Endothelial cell of umbilical vein (primary cell): Measurements from ENCODE around the gene TMEM145. TPM values are rescaled to one million over a fixed set of nuclear protein-coding genes. Genes with fewer than 3 reads are reported as not detected.

Experiments used
- BruUV-seq: library from RNA; stranded (reverse); fragments of 400-500 nt; replicated peaks from 2 replicates; lab custom pipeline; 2021; lab: Mats Ljungman, UMichigan
- CTCF ChIA-PET: fragments of 300-600, 350-600 bp; sonication (Branson Sonifier 250); formaldehyde crosslinking; loops from one replicate; lab custom pipeline; 2021; ENCODE audit warnings: antibody characterized with exemption, inconsistent platforms; lab: Charles Lee
- POLR2A ChIA-PET: fragments of 300-600, 350-600 bp; sonication (Branson Sonifier 250); formaldehyde crosslinking; loops from one replicate; lab custom pipeline; 2021; ENCODE audit warnings: antibody characterized with exemption, inconsistent platforms; lab: Charles Lee
- DNase-seq: peaks from one replicate; pipeline ENCODE4 v3.0.0-alpha.2; 2011; ENCODE audit warnings: low read depth, low spot score
- FAIRE-seq: peaks from 2 replicates; lab custom pipeline; 2011; peaks lifted over from hg19 to GRCh38; lab: Jason Lieb, UNC
- H2AFZ ChIP-seq: 2 replicates; pipeline ENCODE4 v1.6.0; 2012; ENCODE audit warnings: low read depth, low read length, control low read depth, inconsistent platforms
- H3K27ac ChIP-seq: 2 replicates; pipeline ENCODE4 v1.5.1; 2011; ENCODE audit warnings: low read depth, mild to moderate bottlenecking, control low read depth, low read length, moderate library complexity; ENCODE audit not compliant: insufficient read depth
- H3K27me3 ChIP-seq, 2 experiments: 2 replicates each; pipeline versions ENCODE4 v1.6.0 to v1.6.1; 2011; ENCODE audit warnings: low read length in 2 of 2, mixed read lengths in 1 of 2; ENCODE audit not compliant: control insufficient read depth in 2 of 2, insufficient read depth in 2 of 2
- H3K36me3 ChIP-seq, 2 experiments: 2 replicates in 1 of 2; 3 replicates in 1 of 2; pipeline ENCODE4 v1.5.1; 2011; ENCODE audit warnings: low read length in 2 of 2, mild to moderate bottlenecking in 1 of 2, moderate library complexity in 1 of 2; ENCODE audit not compliant: control insufficient read depth in 2 of 2, insufficient read depth in 2 of 2; ENCODE audit errors: extremely low read depth in 1 of 2
- H3K4me1 ChIP-seq: 3 replicates; pipeline ENCODE4 v1.5.1; 2011; ENCODE audit warnings: mild to moderate bottlenecking, low read length; ENCODE audit not compliant: control insufficient read depth, insufficient read depth; ENCODE audit errors: extremely low read depth
- H3K4me2 ChIP-seq: 2 replicates; pipeline ENCODE4 v1.6.1; 2011; ENCODE audit warnings: low read length, control low read depth, mixed read lengths; ENCODE audit not compliant: insufficient read depth
- H3K4me3 ChIP-seq, 3 experiments: fragments of 200-600 bp in 1 of 3; sonication (generic), shearing (Covaris generic) in 1 of 3; replicated peaks in 1 of 3; 2 replicates each; pipeline ENCODE4 v1.5.1; 2011 to 2016; ENCODE audit warnings: control low read depth in 3 of 3, low read length in 3 of 3, mild to moderate bottlenecking in 2 of 3, inconsistent platforms in 1 of 3, low read depth in 1 of 3, moderate library complexity in 1 of 3; ENCODE audit not compliant: insufficient read depth in 1 of 3
- H3K79me2 ChIP-seq: 2 replicates; pipeline ENCODE4 v1.6.0; 2012; ENCODE audit warnings: low read length, inconsistent platforms; ENCODE audit not compliant: control insufficient read depth, insufficient read depth
- H3K9ac ChIP-seq: replicated peaks from 2 replicates; pipeline ENCODE3; 2011; ENCODE audit warnings: low read length, control low read depth; ENCODE audit not compliant: insufficient read depth; ENCODE audit errors: extremely low read depth
- H3K9me1 ChIP-seq: replicated peaks from 3 replicates; pipeline ENCODE4 v1.6.0; 2011; ENCODE audit warnings: mild to moderate bottlenecking, low read length; ENCODE audit not compliant: control insufficient read depth, insufficient read depth; ENCODE audit errors: extremely low read depth
- H3K9me3 ChIP-seq: replicated peaks from 2 replicates; pipeline ENCODE4 v1.5.1; 2012; ENCODE audit warnings: low read length, inconsistent platforms; ENCODE audit not compliant: control insufficient read depth, insufficient read depth
- H4K20me1 ChIP-seq: replicated peaks from 2 replicates; pipeline ENCODE3; 2011; ENCODE audit warnings: mild to moderate bottlenecking, low read length; ENCODE audit not compliant: control insufficient read depth, insufficient read depth; ENCODE audit errors: extremely low read depth
- EZH2 ChIP-seq: IDR thresholded peaks from 2 replicates; pipeline ENCODE4 v1.6.1; 2012; ENCODE audit warnings: borderline replicate concordance, low read depth, mild to moderate bottlenecking, moderate library complexity, low read length, inconsistent platforms; ENCODE audit not compliant: severe bottlenecking
- FOS ChIP-seq: IDR thresholded peaks from 2 replicates; pipeline ENCODE4 v1.6.1; 2011; ENCODE audit warnings: mild to moderate bottlenecking, low read length, moderate library complexity, borderline replicate concordance; ENCODE audit not compliant: insufficient read depth
- JUN ChIP-seq: IDR thresholded peaks from 2 replicates; pipeline ENCODE4 v1.6.1; 2011; ENCODE audit warnings: borderline replicate concordance, low read depth; ENCODE audit not compliant: insufficient read length, insufficient read depth
- MYC ChIP-seq: IDR thresholded peaks from one replicate; pipeline ENCODE4 v1.6.1; 2011; ENCODE audit warnings: mild to moderate bottlenecking, low read depth, low read length
- POLR2AphosphoS5 ChIP-seq: IDR thresholded peaks from 2 replicates; pipeline ENCODE4 v1.6.1; 2012; ENCODE audit warnings: low read depth, mild to moderate bottlenecking, control low read depth, low read length, moderate library complexity; ENCODE audit not compliant: insufficient read depth
- dilution Hi-C: fragments of 300-500 bp; cut with MboI; formaldehyde crosslinking; loops from one replicate; pipeline ENCODE4 v1.15.0; 2019; ENCODE audit warnings: low sequenced_read_pairs; ENCODE audit not compliant: extremely low pct_ligation_motif_present
- intact Hi-C: fragments of 100-400 bp; cut with micrococcal nuclease; formaldehyde crosslinking; loops from one replicate; pipeline ENCODE4 v1.10.0; 2022
- polyA plus RNA-seq, 4 experiments: library from polyadenylated mRNA; depleted of rRNA in 3 of 4; stranded (reverse) in 3 of 4; unstranded in 1 of 4; fragments of >200 nt; gene quantifications; 2 replicates each; pipeline versions ENCODE4 v1.2.1 to v1.2.3, GENCODE V29; 2011 to 2012; ENCODE audit warnings: missing spikeins in 1 of 4
- total RNA-seq: library from RNA; stranded (reverse); gene quantifications from 2 replicates; pipeline ENCODE4 v1.2.3, GENCODE V29; 2021
- TF ChIP-seq, protein P1 (sequence below): IDR thresholded peaks from 2 replicates; pipeline ENCODE4 v1.6.1; 2011; ENCODE audit not compliant: insufficient read depth, insufficient read length
- TF ChIP-seq, protein P2 (sequence below), 2 donors: IDR thresholded peaks; 1 replicate in 1 of 2; 2 replicates in 1 of 2; pipeline ENCODE4 v1.5.1; 2011; ENCODE audit warnings: low read length in 2 of 2, mild to moderate bottlenecking in 2 of 2, moderate library complexity in 2 of 2, control low read depth in 1 of 2, inconsistent platforms in 1 of 2, low read depth in 1 of 2; ENCODE audit not compliant: insufficient read depth in 1 of 2; ENCODE audit errors: extremely low read depth in 1 of 2

Gene TMEM145
- total and polyA plus RNA-seq, 2 donors (not counting 3 experiments of a cell fraction or from before 2014, with no cell fraction given), result not detected

DNA sequence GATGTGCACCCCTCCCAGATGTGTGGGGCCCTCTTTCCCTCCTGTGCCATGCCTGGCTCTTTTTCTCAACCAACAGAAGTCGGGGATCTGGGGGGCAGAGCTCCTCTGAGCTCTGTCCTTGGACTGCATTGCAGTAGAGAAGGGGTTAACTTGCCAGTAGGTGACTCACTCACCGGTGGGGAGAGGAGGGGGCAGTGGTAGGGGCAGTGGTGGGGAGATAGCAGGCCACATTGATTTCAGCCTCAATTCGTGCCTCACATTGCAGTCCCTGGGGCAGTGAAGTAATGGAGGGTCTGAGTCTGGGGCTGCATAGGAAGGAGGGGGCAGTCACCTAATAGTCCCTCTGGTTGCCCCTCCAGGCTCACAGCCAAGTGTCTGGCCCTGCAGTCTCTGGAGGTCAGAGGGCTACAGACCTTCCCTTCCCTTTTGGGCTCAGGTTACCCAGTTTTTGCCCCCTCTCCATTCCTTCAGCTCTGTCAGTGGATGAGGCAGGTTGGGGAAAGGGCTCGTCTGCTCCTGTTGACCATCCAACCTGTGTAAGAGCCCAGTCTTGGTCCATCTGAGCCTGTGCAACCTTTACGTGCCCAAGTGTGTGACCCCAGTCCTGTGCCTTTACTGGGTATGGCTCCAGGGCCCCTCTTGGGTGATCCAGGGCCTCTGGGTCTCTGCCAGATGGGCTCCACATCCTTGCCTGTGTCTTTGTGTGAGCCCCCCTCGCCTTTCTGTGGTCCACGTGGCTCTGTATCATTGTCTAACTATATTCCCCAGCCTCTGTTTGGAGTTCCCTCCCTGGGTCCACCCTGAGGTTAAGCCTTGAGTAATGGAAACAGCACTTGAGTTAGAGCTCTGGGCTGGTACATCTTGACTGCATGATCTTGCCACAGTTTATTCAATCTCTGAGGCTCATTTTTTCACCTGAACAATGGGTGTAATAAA, 31.0 kb upstream of the TMEM145 start:
- intact Hi-C loops, result loop anchor here (2.0 kb wide), 3 partner anchors 65 to 169 kb away; partner anchors contain the start of genes DEDD2 and POU2F2

More for the DNA sequence above, 31.0 kb upstream of the TMEM145 start:
- Histone ChIP-seq H3K9me1 (no peaks in the 10 kb centered on the region), H4K20me1 (no peaks in the 10 kb centered on the region), H3K9ac (no peak overlapping the region), H3K27me3 (no peaks in the 10 kb centered on the region), H3K79me2 (peaks cover 26% of the 10 kb centered on the region), H2AFZ (no peak overlapping the region), H3K4me1 (peaks cover 64% of the 10 kb centered on the region), H3K4me3 (peak overlapping the region in 2 of 3 experiments; percentile 2 to 24), H3K27ac (peak overlapping the region; percentile 39), H3K36me3 (peaks cover 0 to 2% of the 10 kb centered on the region in 2 experiments), H3K9me3 (no peaks in the 10 kb centered on the region), H3K4me2 (peak overlapping the region; percentile 45)
- peak; percentile 67 for FAIRE-seq
- DNase-seq, result peak; percentile 72
- CTCF ChIA-PET, result interaction anchor here (0.6 to 7.4 kb wide), 4 partner anchors 11 to 142 kb away, joined by 3 to 365 read pairs (median 3); partner anchors contain the start of gene GSK3A
- TF ChIP-seq MYC, result no peak
- no peak for TF ChIP-seq POLR2AphosphoS5
- TF ChIP-seq, protein P1, sequence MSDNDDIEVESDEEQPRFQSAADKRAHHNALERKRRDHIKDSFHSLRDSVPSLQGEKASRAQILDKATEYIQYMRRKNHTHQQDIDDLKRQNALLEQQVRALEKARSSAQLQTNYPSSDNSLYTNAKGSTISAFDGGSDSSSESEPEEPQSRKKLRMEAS, result peak; percentile 5
- TF ChIP-seq, protein P2, sequence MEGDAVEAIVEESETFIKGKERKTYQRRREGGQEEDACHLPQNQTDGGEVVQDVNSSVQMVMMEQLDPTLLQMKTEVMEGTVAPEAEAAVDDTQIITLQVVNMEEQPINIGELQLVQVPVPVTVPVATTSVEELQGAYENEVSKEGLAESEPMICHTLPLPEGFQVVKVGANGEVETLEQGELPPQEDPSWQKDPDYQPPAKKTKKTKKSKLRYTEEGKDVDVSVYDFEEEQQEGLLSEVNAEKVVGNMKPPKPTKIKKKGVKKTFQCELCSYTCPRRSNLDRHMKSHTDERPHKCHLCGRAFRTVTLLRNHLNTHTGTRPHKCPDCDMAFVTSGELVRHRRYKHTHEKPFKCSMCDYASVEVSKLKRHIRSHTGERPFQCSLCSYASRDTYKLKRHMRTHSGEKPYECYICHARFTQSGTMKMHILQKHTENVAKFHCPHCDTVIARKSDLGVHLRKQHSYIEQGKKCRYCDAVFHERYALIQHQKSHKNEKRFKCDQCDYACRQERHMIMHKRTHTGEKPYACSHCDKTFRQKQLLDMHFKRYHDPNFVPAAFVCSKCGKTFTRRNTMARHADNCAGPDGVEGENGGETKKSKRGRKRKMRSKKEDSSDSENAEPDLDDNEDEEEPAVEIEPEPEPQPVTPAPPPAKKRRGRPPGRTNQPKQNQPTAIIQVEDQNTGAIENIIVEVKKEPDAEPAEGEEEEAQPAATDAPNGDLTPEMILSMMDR (IDR thresholded peaks at IDR 0.05; ENCODE audit: extremely low read depth in 1 of 2, insufficient read depth in 1 of 2, low read depth in 1 of 2, low read length in 2 of 2), result no peak
- TF ChIP-seq EZH2, result no peak
- no peak for TF ChIP-seq JUN
- TF ChIP-seq FOS, result peak; percentile 58
- no TSS peak for BruUV-seq
- dilution Hi-C loops, result no loop called here
- POLR2A ChIA-PET, result interaction anchor here (0.8 to 1.7 kb wide), 2 partner anchors 12 to 34 kb away, joined by 3 to 6 read pairs; no protein-coding TSS in a partner anchor
